Stimulated activated CD4-positive, alpha-beta T cell treated with anti-CD3 and anti-CD28 coated beads, TNF-alpha, amount 100 ng/mL, for 24 hours (primary cell): ENCODE measurements around the gene IL25.
"Not testable (repeated sequence)": the region's sequence is repeated elsewhere in the genome, so short reads cannot be mapped to it uniquely, and the experiment has no call there.

ENCODE experiments used
- DNase-seq, 3 experiments: peaks; one replicate each; pipeline ENCODE4 v3.0.0-alpha.2; 2020; ENCODE audit warnings: low read depth in 3 of 3

Gene IL25

DNA sequence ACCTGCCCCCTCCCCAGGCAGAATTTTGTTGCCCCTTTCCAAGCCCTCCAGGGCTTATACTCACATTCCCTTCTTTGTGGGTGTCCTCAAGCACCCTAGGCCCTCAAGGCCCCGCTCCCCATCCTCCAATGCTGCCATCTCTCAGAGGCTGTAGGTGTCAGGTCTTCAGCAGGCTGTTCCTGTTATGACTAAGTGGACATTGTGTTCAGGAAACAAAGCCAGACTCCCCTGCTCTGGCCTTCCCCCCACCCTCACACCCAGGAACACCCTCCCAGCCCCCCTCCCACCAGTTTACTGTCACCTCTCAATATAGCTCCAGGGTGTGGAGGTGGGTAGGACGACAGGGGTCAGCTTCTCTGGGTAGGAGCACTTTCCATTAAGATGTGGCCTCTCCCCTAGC, 36.9 kb downstream of the IL25 start:
- no peak for DNase-seq

DNA sequence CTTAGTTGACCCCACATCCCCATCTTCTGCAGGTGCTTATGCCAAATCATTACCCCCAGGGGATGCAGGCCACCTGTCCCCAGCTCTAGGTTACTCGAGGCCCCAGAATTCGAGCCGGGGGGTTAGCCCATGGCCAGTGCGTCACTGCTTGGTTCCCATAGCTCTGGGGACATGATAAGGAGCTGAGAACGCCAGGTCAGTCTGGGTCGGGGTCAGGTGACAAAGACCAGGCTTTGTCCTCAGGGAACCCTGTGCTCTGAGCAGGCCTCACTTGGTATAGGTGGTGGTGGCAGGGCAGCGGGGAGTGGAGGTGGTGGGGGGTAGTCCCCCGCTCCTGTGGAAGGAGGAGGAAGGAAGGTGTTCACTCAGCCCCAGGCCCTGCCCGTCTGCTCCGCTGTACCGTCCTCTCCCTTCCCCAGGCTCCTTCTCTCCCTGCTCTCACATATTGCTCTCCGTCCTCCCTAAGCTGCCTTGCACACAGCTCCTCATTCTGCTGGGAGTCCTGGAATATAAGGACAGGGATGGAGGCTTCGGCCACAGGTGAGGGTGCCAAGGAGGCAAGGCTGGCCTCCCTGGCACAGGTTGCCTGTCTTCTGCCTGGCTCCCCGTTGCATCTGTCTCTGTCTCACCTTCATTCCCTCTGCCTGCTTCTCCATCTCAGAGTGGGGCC, 37.5 kb downstream of the IL25 start:
- no peak for DNase-seq

DNA sequence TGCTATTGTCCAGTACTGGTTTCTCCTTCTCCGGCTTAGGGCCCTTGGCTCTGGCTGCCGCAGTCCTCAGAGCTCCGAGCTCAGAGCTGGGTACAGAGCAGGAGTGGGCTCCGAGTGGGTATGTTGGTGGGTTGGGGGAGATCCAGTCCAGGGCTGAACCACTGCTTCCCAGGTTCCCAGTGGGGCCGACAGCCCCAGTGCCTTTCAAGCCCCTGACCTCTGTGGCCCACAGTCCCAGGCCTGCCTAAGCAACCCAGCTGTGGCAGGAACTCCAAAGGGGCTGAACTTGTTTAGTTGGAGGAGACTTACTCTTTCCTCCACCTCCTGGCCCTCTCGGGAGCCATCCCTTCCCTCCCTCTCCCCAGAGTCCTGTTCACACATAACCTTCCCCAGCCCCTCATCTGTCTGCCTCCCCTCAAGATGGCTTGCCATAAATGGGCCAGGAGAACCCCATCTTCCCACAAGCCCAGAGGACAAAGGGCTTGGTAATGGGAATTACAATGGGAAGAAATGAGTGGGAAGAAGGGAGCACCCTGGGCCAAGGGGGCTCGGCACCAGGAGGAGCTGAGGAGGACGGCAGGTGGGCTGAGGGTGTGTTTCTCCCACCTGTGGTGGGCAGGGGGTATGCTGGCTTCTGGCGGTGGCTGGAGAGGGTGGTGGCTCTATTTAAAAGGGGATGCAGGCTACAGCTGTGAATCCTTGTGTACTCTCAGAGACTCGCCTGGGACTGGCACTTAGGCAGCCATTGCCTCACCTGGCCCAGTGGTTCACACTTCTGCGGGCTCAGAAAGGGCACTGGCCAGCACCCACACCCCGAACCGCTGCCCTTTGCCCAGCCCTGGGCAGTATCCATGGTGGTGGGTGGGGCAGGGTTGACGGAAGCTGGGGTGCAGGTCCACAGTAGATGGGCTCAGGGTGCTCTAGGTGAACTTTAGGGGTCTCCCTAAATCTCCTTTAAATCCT, 39.2 kb downstream of the IL25 start:
- DNase-seq: no peak

DNA sequence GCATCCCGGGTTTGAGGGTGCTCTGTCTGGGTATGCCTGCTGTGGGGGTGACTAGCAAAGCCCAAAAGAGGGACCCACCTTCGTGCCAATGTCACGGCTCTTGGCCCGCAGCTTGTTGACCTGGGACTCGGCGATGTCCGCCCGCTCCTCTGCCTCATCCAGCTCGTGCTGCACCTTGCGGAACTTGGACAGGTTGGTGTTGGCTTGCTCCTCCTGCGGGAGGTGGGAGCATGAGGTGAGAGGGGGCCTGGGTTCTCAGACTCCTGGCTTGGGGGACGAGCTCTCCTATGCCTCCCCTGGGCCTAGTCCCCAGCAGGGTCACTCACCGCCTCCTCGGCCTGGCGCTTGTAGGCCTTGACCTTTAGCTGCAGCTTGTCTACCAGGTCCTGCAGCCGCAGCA, 41.1 kb downstream of the IL25 start:
- DNase-seq: no peak

DNA sequence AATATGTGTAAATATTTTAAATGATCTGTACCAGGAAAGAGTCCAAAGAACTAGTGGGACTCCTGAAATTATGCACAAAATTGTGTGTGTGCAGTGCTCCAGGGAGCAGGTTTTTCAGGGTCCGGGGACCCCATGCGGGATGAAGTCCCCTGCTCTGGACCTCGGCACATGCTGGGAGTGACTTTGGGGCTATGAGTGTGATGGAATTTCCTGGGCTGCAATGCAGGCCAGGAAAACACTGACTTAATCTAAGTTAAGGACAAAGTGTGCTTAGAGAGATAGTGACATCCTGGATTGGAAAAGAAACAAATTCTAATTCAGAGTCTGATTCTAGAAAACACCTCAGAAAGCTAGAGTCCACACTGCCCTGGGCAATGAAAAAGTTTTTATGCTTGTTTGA, 41.6 kb downstream of the IL25 start:
- no peak for DNase-seq

DNA sequence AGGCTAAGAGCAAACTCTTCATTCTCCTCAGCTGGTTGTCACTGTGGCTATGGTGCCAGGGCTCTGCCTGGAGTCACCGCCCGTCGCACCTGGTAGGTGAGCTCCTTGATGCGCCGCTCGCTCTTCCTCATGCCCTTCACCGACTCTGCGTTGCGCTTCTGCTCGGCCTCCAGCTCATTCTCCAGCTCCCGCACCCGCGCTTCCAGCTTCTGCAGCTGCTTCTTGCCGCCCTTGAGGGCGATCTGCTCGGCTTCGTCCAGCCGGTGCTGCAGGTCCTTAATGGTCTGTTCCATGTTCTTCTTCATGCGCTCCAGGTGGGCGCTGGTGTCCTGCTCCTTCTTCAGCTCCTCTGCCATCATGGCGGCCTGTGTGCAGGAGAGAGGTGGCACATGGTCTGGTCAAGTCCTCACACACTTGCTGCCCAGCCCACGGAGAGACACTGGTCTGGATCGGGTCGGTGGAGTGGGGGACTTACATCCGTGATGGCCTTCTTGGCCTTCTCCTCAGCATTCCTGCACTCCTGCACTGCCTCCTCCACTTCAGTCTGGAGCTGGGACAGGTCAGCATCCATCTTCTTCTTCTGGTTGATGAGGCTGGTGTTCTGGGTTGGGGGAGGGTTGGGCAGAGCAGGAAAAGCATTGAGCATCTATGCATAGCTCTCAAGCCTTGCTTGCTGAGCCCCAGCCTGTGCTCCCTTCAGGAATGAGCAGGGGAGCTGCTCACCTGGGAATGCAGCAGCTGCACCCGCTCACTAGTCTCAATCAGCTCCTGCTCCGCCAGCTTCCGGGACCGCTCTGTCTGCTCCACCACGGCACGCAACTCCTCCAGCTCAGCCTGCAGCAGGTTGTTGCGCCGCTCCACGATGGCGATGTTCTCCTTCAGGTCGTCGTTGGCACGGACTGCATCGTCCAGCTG, 42.6 kb downstream of the IL25 start:
- no peak for DNase-seq

DNA sequence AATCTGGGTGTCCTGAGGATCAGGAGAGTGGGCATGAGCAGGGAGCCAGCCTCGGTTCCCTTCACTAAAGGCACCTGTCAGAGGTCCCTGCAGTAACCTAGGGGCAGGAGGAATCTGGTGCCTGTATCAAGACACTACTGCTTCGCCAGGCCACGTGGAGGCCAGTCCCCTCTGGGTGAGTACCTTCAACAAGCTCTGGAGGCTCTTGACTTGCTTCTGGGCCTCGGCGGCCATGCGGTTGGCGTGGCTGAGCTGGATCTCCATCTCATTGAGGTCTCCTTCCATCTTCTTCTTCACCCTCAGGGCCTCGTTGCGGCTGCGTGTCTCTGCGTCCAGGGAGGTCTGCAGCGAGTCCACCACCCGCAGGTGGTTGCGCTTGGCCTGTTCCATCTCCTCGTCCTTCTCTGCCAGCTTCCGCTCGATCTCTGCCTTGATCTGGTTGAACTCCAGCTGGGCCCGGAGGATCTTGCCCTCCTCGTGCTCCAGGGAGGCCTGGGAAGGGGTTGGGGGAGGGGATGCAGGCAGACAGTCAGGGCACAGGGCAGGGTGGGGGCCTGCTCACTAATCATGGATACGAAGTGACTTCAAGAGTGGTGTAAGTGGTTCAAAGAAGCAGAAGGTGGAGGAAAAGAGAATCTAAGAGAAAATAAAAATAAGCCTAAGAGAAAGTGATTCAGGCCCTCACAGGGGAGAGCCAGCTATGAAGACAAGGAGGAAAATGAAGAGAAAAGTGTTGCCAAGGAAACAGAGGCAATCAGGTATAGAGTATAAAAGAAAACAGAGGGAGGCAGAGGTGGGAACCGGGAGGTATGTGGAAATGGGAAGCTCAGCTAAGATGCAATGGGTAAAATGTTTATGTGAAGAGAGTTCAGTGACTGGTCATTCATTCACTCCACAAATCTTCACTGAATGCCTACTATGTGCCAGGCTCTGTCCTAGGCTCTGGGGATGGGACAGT, 43.5 kb downstream of the IL25 start:
- no peak for DNase-seq

DNA sequence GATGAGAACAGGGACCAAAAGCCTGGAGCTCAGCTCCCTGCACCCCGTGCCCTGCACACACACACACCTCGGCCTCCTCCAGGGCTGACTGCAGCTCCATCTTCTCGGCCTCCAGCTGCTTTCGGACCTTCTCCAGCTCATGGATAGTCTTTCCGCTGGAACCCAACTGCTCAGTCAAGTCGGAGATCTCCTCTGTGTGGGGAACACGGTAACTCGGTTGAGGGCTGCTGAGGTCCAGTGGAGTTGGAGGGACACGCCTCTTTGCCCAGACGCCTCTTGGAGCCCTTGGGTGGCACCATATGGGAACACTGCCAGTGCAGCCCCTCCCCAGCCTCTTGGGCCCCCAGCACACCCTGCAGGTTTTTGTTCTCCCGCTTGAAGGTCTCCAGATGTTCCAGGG, 44.2 kb downstream of the IL25 start:
- no peak for DNase-seq

DNA sequence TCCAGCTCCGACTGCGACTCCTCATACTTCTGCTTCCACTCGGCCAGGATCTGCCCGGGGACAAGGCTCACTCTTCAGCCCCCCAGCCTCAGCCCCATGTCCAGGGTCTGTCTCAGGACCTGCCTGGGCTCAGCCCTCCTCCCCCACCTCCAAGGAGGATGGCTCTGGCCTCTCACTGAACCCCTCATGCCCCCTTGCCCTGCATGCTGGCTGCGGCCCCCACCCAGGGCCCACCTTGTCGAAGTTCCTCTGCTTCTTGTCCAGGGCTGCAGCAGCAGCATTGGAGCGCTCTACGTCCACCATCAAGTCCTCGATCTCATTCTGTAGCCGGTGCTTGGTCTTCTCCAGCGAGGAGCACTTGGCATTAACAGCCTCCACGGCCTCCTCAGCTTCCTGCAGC, 44.7 kb downstream of the IL25 start:
- DNase-seq: not testable (repeated sequence)

DNA sequence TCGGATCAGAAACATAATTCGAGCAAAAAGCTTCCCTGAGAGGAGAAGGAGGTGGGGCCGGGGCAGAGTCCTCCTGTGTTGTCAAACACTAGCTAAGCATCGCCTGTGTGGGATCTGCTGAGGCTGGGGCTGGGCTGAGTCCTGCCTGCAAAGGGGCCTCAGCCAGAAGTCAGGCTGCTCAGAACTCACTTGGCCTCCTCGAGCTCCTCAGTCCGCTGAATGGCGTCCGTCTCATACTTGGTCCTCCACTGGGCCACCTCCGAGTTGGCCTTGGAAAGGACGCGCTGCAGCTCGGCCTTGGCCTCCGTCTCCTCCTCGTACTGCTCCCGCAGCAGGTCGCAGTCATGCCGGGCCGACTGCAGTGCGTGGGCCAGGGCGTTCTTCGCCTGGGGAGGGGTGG, 45.4 kb downstream of the IL25 start:
- DNase-seq: no peak

DNA sequence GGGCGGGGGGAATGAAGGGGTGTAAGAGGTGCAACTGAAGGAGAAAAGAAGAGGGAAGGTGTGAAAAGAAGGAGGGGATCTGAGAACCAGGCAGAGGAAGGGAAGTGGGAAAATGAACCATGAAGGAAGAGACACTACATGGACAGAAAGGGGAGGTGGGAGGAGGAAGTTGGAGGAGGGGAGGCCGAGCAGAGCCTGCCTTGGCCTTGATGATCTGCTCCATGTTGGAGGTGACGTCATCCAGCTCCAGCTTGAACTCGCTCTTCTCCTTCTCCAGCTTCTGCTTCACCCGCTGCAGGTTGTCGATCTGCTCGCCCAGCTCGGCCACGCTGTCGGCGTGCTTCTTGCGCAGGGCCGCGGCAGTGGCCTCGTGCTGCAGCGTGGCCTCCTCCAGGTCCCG, 47.0 kb downstream of the IL25 start:
- DNase-seq: not testable (repeated sequence)

DNA sequence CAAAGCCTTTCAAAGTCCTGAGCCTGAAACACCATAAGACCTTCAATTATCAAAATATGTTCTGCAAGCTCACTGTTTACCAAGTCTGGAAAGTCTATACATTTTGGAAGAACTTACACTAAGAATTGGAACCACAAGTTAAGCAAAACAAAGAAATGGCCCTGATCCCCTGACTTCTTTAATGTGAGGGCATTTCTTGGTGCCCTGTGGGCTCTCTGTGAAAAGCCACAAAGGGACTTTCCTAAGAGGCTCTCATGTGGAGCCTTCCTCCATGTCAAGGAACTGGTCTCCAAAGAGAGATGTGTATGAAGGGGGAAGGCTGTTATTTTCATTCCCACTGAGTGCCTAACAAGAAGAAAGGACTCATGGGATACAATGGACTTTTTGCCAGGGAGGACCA, 49.0 kb downstream of the IL25 start:
- no peak for DNase-seq

DNA sequence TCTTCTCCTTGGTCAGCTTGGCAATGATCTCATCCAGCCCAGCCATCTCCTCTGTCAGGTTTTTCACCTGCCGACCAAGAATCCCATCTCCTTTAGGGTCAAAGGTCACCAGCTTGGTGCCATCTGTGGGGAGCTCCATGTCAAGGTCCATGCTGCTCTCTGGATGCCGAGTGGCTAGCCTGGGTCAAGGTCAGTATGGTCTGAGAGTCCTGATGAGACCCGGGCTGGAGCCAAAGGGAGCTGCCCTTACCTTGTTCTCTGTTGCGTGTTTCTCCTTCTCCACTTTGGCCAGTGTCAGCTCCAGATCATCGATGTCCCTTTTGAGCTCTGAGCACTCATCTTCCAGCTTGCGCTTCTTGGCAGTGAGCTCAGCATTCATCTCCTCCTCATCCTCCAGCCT, 51.0 kb downstream of the IL25 start:
- no peak for DNase-seq

DNA sequence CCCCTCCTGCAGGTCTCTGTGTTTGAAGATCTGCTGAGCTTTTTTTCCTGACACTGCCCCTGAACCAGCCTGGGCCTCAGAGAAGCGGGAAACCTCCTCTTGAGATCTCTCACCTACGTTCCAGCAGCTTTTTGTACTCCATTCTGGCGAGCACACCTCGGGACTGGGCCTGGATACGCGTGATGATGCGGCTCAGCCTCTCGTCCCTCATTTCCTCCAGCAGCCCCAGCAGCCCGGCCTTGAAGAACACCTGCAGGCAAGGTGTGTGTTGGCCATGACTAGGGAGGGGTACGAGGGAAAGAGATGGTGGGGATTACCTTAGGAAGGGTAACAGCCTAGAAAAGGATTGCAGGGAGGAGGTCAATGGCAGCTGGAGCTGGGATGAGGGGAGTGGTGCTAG, 52.6 kb downstream of the IL25 start:
- no peak for DNase-seq

DNA sequence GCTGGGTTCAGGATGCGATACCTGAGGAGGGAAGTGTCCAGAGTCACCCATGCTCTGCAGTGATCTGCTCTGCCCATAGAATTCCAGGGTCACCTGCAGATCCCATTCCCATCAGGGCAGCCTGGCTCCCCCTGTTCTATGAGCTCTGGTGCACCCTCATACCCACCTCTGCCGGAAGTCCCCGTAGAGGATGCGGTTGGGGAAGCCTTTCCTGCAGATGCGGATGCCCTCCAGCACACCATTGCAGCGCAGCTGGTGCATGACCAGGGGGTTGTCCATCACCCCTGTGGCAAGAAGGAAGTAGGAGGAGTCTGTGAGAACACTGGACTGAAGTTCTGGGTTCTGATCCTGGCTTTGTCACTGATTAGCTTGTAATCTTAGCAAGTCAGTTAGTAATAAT, 53.2 kb downstream of the IL25 start:
- not testable (repeated sequence) for DNase-seq
